HCT116 (cell line): Measurements from ENCODE around the gene FBXW8. TPM values are rescaled to one million over a fixed set of nuclear protein-coding genes. Genes with fewer than 3 reads are reported as not detected.

Experiments used
- ATAC-seq: fragments of 200-7000 bp; cut with Tn5 transposase; 2 replicates; pipeline ENCODE4 v1.9.1; 2020; ENCODE audit warnings: mild to moderate bottlenecking, moderate library complexity
- BruUV-seq: library from RNA; stranded (reverse); fragments of 400-500 nt; replicated peaks from 2 replicates; lab custom pipeline; 2021; lab: Mats Ljungman, UMichigan
- CTCF ChIA-PET: fragments of 300-600 bp; sonication (Branson Sonifier 250); formaldehyde crosslinking; loops from one replicate; lab custom pipeline; 2021; ENCODE audit warnings: antibody characterized with exemption; lab: Charles Lee
- POLR2A ChIA-PET: fragments of 300-600, 350-600 bp; sonication (Branson Sonifier 250); formaldehyde crosslinking; loops from one replicate; lab custom pipeline; 2021; ENCODE audit warnings: antibody characterized with exemption; lab: Charles Lee
- RAD21 ChIA-PET, 2 experiments: fragments of 300-600 bp; sonication (Branson Sonifier 250); formaldehyde crosslinking; loops; one replicate each; lab custom pipeline; 2023; ENCODE audit warnings: low total read pairs in 2 of 2; ENCODE audit not compliant: uncharacterized antibody in 2 of 2, unreplicated experiment in 2 of 2, low non-redundant PET in 1 of 2; lab: Charles Lee
- DNase-seq: peaks from one replicate; pipeline ENCODE4 v3.0.0-alpha.2; 2010; ENCODE audit warnings: low read depth, low spot score
- H2AFZ ChIP-seq: fragments of 200-600 bp; shearing (Covaris generic), sonication (generic); 2 replicates; pipeline ENCODE4 v1.6.1; 2017; ENCODE audit warnings: low read depth, mixed run types, mixed read lengths, antibody characterized with exemption, low read length; ENCODE audit not compliant: poor library complexity, severe bottlenecking
- H3K27ac ChIP-seq: 2 replicates; pipeline ENCODE4 v1.5.1; 2012; ENCODE audit warnings: low read depth, low read length
- H3K27me3 ChIP-seq: fragments of 200-600 bp; sonication (generic); 2 replicates; pipeline ENCODE4 v1.6.1; 2016; ENCODE audit warnings: mixed run types, low read length, mixed read lengths; ENCODE audit not compliant: insufficient read depth
- H3K36me3 ChIP-seq, 2 experiments: fragments of 200-500 bp in 1 of 2; fragments of 200-600 bp in 1 of 2; sonication (Bioruptor generic) in 1 of 2; sonication (generic) in 1 of 2; 2 replicates each; pipeline versions ENCODE4 v1.5.1 to v1.6.1; 2014 to 2016; ENCODE audit warnings: low read length in 2 of 2, inconsistent platforms in 1 of 2, mixed read lengths in 1 of 2, mixed run types in 1 of 2; ENCODE audit not compliant: insufficient read depth in 2 of 2, control insufficient read depth in 1 of 2
- H3K4me1 ChIP-seq, 2 experiments: fragments of 200-600 bp in 1 of 2; sonication (generic) in 1 of 2; 2 replicates each; pipeline versions ENCODE4 v1.5.1 to v1.6.1; 2012 to 2017; ENCODE audit warnings: low read length in 2 of 2, inconsistent platforms in 1 of 2, mild to moderate bottlenecking in 1 of 2, mixed read lengths in 1 of 2, mixed run types in 1 of 2, moderate library complexity in 1 of 2; ENCODE audit not compliant: insufficient read depth in 2 of 2, control insufficient read depth in 1 of 2
- H3K4me2 ChIP-seq: fragments of 200-600 bp; sonication (generic); 2 replicates; pipeline ENCODE4 v1.6.1; 2017; ENCODE audit warnings: mixed run types, low read length, mixed read lengths
- H3K4me3 ChIP-seq, 2 experiments: fragments of 200-600 bp in 1 of 2; sonication (generic) in 1 of 2; replicated peaks in 1 of 2; 2 replicates each; pipeline ENCODE4 v1.5.1; 2011 to 2016; ENCODE audit warnings: low read length in 2 of 2, control low read depth in 1 of 2, low read depth in 1 of 2, mild to moderate bottlenecking in 1 of 2, mixed read lengths in 1 of 2, mixed run types in 1 of 2
- H3K79me2 ChIP-seq: fragments of 200-600 bp; sonication (generic); 2 replicates; pipeline ENCODE4 v1.6.1; 2017; ENCODE audit warnings: mild to moderate bottlenecking, mixed run types, low read length, moderate library complexity, mixed read lengths; ENCODE audit not compliant: insufficient read depth
- H3K9ac ChIP-seq: fragments of 200-600 bp; sonication (generic); 2 replicates; pipeline ENCODE4 v1.6.1; 2016; ENCODE audit warnings: low read length, mixed read lengths
- H3K9me2 ChIP-seq: fragments of 200-600 bp; sonication (generic), shearing (Covaris generic); 2 replicates; pipeline ENCODE4 v1.6.1; 2017; ENCODE audit warnings: mixed run types, mild to moderate bottlenecking, moderate library complexity; ENCODE audit not compliant: insufficient read depth
- H3K9me3 ChIP-seq, 2 experiments: fragments of 200-500 bp in 1 of 2; fragments of 200-600 bp in 1 of 2; sonication (Bioruptor generic) in 1 of 2; sonication (generic) in 1 of 2; 2 replicates each; pipeline ENCODE4 v1.6.1; 2014 to 2017; ENCODE audit warnings: low read length in 2 of 2, mixed read lengths in 2 of 2, inconsistent platforms in 1 of 2, low read depth in 1 of 2, mild to moderate bottlenecking in 1 of 2, mixed run types in 1 of 2, moderate library complexity in 1 of 2; ENCODE audit not compliant: control insufficient read depth in 1 of 2, insufficient read depth in 1 of 2
- H4K20me1 ChIP-seq: fragments of 200-600 bp; sonication (generic), shearing (Covaris generic); 2 replicates; pipeline ENCODE4 v1.6.1; 2017; ENCODE audit warnings: mixed run types, mild to moderate bottlenecking, moderate library complexity; ENCODE audit not compliant: insufficient read depth
- ATF3 ChIP-seq: IDR thresholded peaks from 2 replicates; pipeline ENCODE4 v1.6.1; 2012
- CBX3 ChIP-seq: IDR thresholded peaks from 2 replicates; pipeline ENCODE4 v1.6.1; 2012; ENCODE audit warnings: low read depth
- CEBPB ChIP-seq: IDR thresholded peaks from 2 replicates; pipeline ENCODE4 v1.6.1; 2012; ENCODE audit warnings: low read depth
- CTCF ChIP-seq, 3 experiments: fragments of 200-600 bp in 1 of 3; sonication (generic) in 1 of 3; IDR thresholded peaks in 2 of 3; conservative IDR thresholded peaks in 1 of 3; 2 replicates each; pipeline ENCODE4 v1.5.1; 2012 to 2017; ENCODE audit warnings: low read depth in 2 of 3, low read length in 2 of 3, antibody characterized with exemption in 1 of 3, borderline replicate concordance in 1 of 3, control low read depth in 1 of 3, mild to moderate bottlenecking in 1 of 3, mixed read lengths in 1 of 3, mixed run types in 1 of 3, moderate library complexity in 1 of 3; ENCODE audit not compliant: insufficient read depth in 1 of 3
- EGR1 ChIP-seq: IDR thresholded peaks from 2 replicates; pipeline ENCODE4 v1.6.1; 2012; ENCODE audit warnings: low read depth
- JUND ChIP-seq: IDR thresholded peaks from 2 replicates; pipeline ENCODE4 v1.6.1; 2012
- MAX ChIP-seq: IDR thresholded peaks from 2 replicates; pipeline ENCODE4 v1.6.1; 2012
- POLR2A ChIP-seq: IDR thresholded peaks from 2 replicates; pipeline ENCODE4 v1.7.0; 2011; ENCODE audit warnings: borderline replicate concordance; ENCODE audit not compliant: insufficient read depth, insufficient read length; ENCODE audit errors: extremely low read depth
- RAD21 ChIP-seq: IDR thresholded peaks from 2 replicates; pipeline ENCODE4 v1.6.1; 2012; ENCODE audit warnings: low read depth, mild to moderate bottlenecking
- SIN3A ChIP-seq: IDR thresholded peaks from 2 replicates; pipeline ENCODE4 v1.6.1; 2012; ENCODE audit warnings: low read depth
- SP1 ChIP-seq: IDR thresholded peaks from 2 replicates; pipeline ENCODE4 v1.6.1; 2012; ENCODE audit warnings: low read depth
- TCF7L2 ChIP-seq: IDR thresholded peaks from 2 replicates; pipeline ENCODE4 v1.7.0; 2011; ENCODE audit warnings: borderline replicate concordance, inconsistent platforms; ENCODE audit not compliant: insufficient read depth, insufficient read length; ENCODE audit errors: extremely low read depth
- YY1 ChIP-seq: IDR thresholded peaks from 2 replicates; pipeline ENCODE4 v1.6.1; 2011; ENCODE audit warnings: low read length, low read depth, moderate library complexity, mild to moderate bottlenecking; ENCODE audit not compliant: insufficient replicate concordance; ENCODE audit errors: extremely low read depth
- ZBTB33 ChIP-seq: IDR thresholded peaks from 2 replicates; pipeline ENCODE4 v1.6.1; 2011; ENCODE audit warnings: mild to moderate bottlenecking, low read length, moderate library complexity; ENCODE audit not compliant: insufficient replicate concordance; ENCODE audit errors: extremely low read depth
- ZFX ChIP-seq: fragments of 450-650 bp; IDR thresholded peaks from 2 replicates; pipeline ENCODE4 v1.6.1; 2017
- ZNF274 ChIP-seq: fragments of 200-500 bp; sonication (Bioruptor generic); IDR thresholded peaks from 2 replicates; pipeline ENCODE4 v1.6.1; 2014; ENCODE audit warnings: mild to moderate bottlenecking, low read depth, low read length, inconsistent platforms
- intact Hi-C: fragments of 100-400 bp; cut with micrococcal nuclease; formaldehyde crosslinking; loops from 2 replicates; pipeline ENCODE4 v1.10.0; 2022
- total RNA-seq: library from RNA; stranded (reverse); gene quantifications from one replicate; pipeline ENCODE4 v1.2.1, GENCODE V29; 2021; ENCODE audit not compliant: unreplicated experiment

FBXW8 gene
- total RNA-seq, 1 experiment from 2014 or later: 14.6 TPM

- intact Hi-C loops: no loop called here
Observed at GRCh38 chr12:116958402-116959197, 47.9 kb downstream of the FBXW8 start.

More at GRCh38 chr12:116958402-116959197, 47.9 kb downstream of the FBXW8 start:
- Histone ChIP-seq H3K9ac (no peak overlapping the region), H3K4me1 (no peaks in the 10 kb centered on the region; a peak in 1 of 4 replicates), H4K20me1 (no peaks in the 10 kb centered on the region), H3K9me2 (no peaks in the 10 kb centered on the region), H2AFZ (no peak overlapping the region), H3K4me3 (no peak overlapping the region), H3K9me3 (no peaks in the 10 kb centered on the region), H3K27ac (no peak overlapping the region), H3K79me2 (no peaks in the 10 kb centered on the region; the same call in 1 of the 2 replicates), H3K27me3 (no peaks in the 10 kb centered on the region), H3K36me3 (no peaks in the 10 kb centered on the region), H3K4me2 (no peak overlapping the region)
- ATAC-seq (no peak), DNase-seq (no peak)
- no TSS peak for BruUV-seq
- RAD21 ChIA-PET: no interaction called here
- POLR2A ChIA-PET: no interaction called here
- TF ChIP-seq ZNF274 (no peak), RAD21 (no peak), SIN3A (no peak), MAX (no peak), CBX3 (no peak), SP1 (no peak), ATF3 (no peak), ZFX (no peak), POLR2A (no peak), YY1 (no peak), EGR1 (no peak), CTCF (IDR thresholded peaks at IDR 0.05 in 2 of 3, conservative IDR thresholded peaks at IDR 0.05 in 1 of 3; ENCODE audit: borderline replicate concordance in 1 of 3, insufficient read depth in 1 of 3, low read depth in 2 of 3, low read length in 2 of 3) (no peak), JUND (no peak), CEBPB (no peak), ZBTB33 (no peak), TCF7L2 (no peak)
- CTCF ChIA-PET: no interaction called here
